Mesendoderm (in vitro differentiated cells): ENCODE measurements around the gene LY9.

Experiments used
- DNase-seq: peaks from one replicate; pipeline ENCODE4 v3.0.0; 2013
- H2AK5ac ChIP-seq: 2 replicates; pipeline ENCODE4 v1.6.1; 2013; ENCODE audit warnings: low read length, inconsistent platforms
- H2BK120ac ChIP-seq: 2 replicates; pipeline ENCODE4 v1.6.1; 2013; ENCODE audit warnings: low read depth, mild to moderate bottlenecking, low read length, moderate library complexity, mixed read lengths
- H2BK15ac ChIP-seq: replicated peaks from 2 replicates; pipeline ENCODE4 v1.6.1; 2013; ENCODE audit warnings: low read depth, mild to moderate bottlenecking, moderate library complexity
- H2BK5ac ChIP-seq: 2 replicates; pipeline ENCODE4 v1.6.1; 2013; ENCODE audit warnings: low read length, inconsistent platforms
- H3K18ac ChIP-seq: 2 replicates; pipeline ENCODE4 v1.6.1; 2013; ENCODE audit warnings: mild to moderate bottlenecking, low read length, mixed read lengths
- H3K23ac ChIP-seq: one replicate; pipeline ENCODE4 v1.6.1; 2013; ENCODE audit warnings: low read length
- H3K27ac ChIP-seq: 2 replicates; pipeline ENCODE4 v1.5.1; 2013; ENCODE audit warnings: low read depth, mild to moderate bottlenecking, inconsistent platforms, low read length, moderate library complexity
- H3K27me3 ChIP-seq: 2 replicates; pipeline ENCODE4 v1.6.1; 2013; ENCODE audit warnings: low read length, control low read depth, mild to moderate bottlenecking, inconsistent platforms; ENCODE audit not compliant: insufficient read depth, poor library complexity
- H3K36me3 ChIP-seq: 2 replicates; pipeline ENCODE4 v1.6.1; 2013; ENCODE audit warnings: low read length, inconsistent platforms; ENCODE audit not compliant: control insufficient read depth, insufficient read depth
- H3K4ac ChIP-seq: one replicate; pipeline ENCODE4 v1.6.1; 2013; ENCODE audit warnings: low read depth, mild to moderate bottlenecking, low read length, moderate library complexity
- H3K4me1 ChIP-seq: 2 replicates; pipeline ENCODE4 v1.6.1; 2013; ENCODE audit warnings: low read depth, low read length, inconsistent platforms; ENCODE audit not compliant: control insufficient read depth
- H3K4me2 ChIP-seq: 2 replicates; pipeline ENCODE4 v1.6.1; 2013; ENCODE audit warnings: low read length
- H3K4me3 ChIP-seq: 2 replicates; pipeline ENCODE4 v1.5.1; 2013; ENCODE audit warnings: mild to moderate bottlenecking, low read length
- H3K56ac ChIP-seq: one replicate; pipeline ENCODE4 v1.6.1; 2013; ENCODE audit warnings: low read length
- H3K79me1 ChIP-seq: 2 replicates; pipeline ENCODE4 v1.6.1; 2013; ENCODE audit warnings: low read length, inconsistent platforms
- H3K79me2 ChIP-seq: 2 replicates; pipeline ENCODE4 v1.6.1; 2013; ENCODE audit warnings: mild to moderate bottlenecking, low read length; ENCODE audit not compliant: control insufficient read depth, insufficient read depth
- H3K9ac ChIP-seq: 2 replicates; pipeline ENCODE4 v1.6.1; 2013; ENCODE audit warnings: low read length, inconsistent platforms
- H4K5ac ChIP-seq: one replicate; pipeline ENCODE4 v1.6.1; 2013; ENCODE audit warnings: low read length
- H4K8ac ChIP-seq: one replicate; pipeline ENCODE4 v1.6.1; 2013; ENCODE audit warnings: low read depth, mild to moderate bottlenecking, control low read depth, low read length, moderate library complexity
- WGBS: extraction: QIAGEN DNeasy Blood & Tissue Kit; methylation state at CpG from one replicate; pipeline ENCODE4 v1.1.7; 2013; ENCODE audit warnings: low lambda C conversion rate, missing lambda C conversion rate; ENCODE audit not compliant: insufficient coverage; ENCODE audit errors: extremely low coverage; 5-methylcytosine and 5-hydroxymethylcytosine counted together

LY9 gene

DNA sequence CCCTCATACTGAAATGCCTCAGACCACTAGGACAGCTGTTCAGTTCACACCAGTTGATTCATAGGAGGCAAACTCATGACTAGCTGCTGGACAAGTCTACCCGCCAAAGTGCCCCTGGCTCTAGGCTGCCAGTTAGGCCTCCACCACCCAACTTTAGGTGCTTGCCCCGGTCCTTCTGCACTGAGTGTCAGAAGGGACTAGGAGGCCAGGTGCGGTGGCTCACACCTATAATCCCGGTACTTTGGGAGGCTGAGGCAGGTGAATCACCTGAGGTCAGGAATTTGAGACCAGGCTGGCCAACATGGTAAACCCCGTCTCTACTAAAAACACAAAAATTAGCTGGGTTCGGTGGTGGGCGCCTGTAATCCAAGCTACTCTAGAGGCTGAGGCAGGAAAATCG lies 18.9 kb downstream of the LY9 start:
- WGBS = no CpG with 5 or more reads among the region's 8 CpGs
- no peak overlapping the region for H2BK5ac ChIP-seq
- peaks cover 4% of the 10 kb centered on the region for H3K4me1 ChIP-seq
- no peak overlapping the region for H3K56ac ChIP-seq
- no peaks in the 10 kb centered on the region for H3K27me3 ChIP-seq
- no peak overlapping the region for H3K4ac ChIP-seq
- H4K8ac ChIP-seq = no peak overlapping the region
- H2BK15ac ChIP-seq = no peak overlapping the region
- H3K79me1 ChIP-seq = no peaks in the 10 kb centered on the region
- H2BK120ac ChIP-seq = no peak overlapping the region
- no peak overlapping the region for H4K5ac ChIP-seq
- no peaks in the 10 kb centered on the region for H3K36me3 ChIP-seq
- H3K79me2 ChIP-seq = no peaks in the 10 kb centered on the region
- no peak overlapping the region for H3K4me3 ChIP-seq
- no peak overlapping the region for H3K4me2 ChIP-seq
- no peak overlapping the region for H3K23ac ChIP-seq
- H3K27ac ChIP-seq = no peak overlapping the region
- DNase-seq = no peak
- no peak overlapping the region for H3K9ac ChIP-seq
- no peak overlapping the region for H2AK5ac ChIP-seq
- no peak overlapping the region for H3K18ac ChIP-seq

GRCh38 chr1:160818207-160818937 lies 22.4 kb downstream of the LY9 start:
- Histone ChIP-seq H2BK5ac (no peak overlapping the region), H3K9ac (no peak overlapping the region), H3K79me2 (no peaks in the 10 kb centered on the region), H4K8ac (no peak overlapping the region), H3K36me3 (no peaks in the 10 kb centered on the region), H4K5ac (no peak overlapping the region), H3K23ac (no peak overlapping the region), H3K4me3 (no peak overlapping the region), H3K56ac (no peak overlapping the region), H3K27ac (no peak overlapping the region), H3K27me3 (no peaks in the 10 kb centered on the region), H3K4me1 (peaks cover 4% of the 10 kb centered on the region), H3K18ac (no peak overlapping the region), H3K4me2 (no peak overlapping the region), H3K79me1 (no peaks in the 10 kb centered on the region), H2BK120ac (no peak overlapping the region), H3K4ac (no peak overlapping the region), H2AK5ac (no peak overlapping the region), H2BK15ac (no peak overlapping the region)
- WGBS = no CpG with 5 or more reads among the region's 9 CpGs
- DNase-seq = no peak

GRCh38 chr1:160819186-160819585 lies 23.2 kb downstream of the LY9 start:
- no peak overlapping the region for H3K27ac ChIP-seq
- DNase-seq = no peak
- H3K4me2 ChIP-seq = no peak overlapping the region
- H3K4ac ChIP-seq = no peak overlapping the region
- no peak overlapping the region for H2BK120ac ChIP-seq
- no peaks in the 10 kb centered on the region for H3K79me2 ChIP-seq
- H3K56ac ChIP-seq = no peak overlapping the region
- no peak overlapping the region for H2BK15ac ChIP-seq
- H3K9ac ChIP-seq = no peak overlapping the region
- no peak overlapping the region for H2AK5ac ChIP-seq
- no peak overlapping the region for H3K23ac ChIP-seq
- no peak overlapping the region for H3K4me3 ChIP-seq
- H3K79me1 ChIP-seq = no peaks in the 10 kb centered on the region
- no CpG with 5 or more reads among the region's 3 CpGs for WGBS
- no peaks in the 10 kb centered on the region for H3K27me3 ChIP-seq
- peaks cover 4% of the 10 kb centered on the region for H3K4me1 ChIP-seq
- H3K36me3 ChIP-seq = no peaks in the 10 kb centered on the region
- H2BK5ac ChIP-seq = no peak overlapping the region
- H4K5ac ChIP-seq = no peak overlapping the region
- no peak overlapping the region for H3K18ac ChIP-seq
- no peak overlapping the region for H4K8ac ChIP-seq

GRCh38 chr1:160821627-160822026 lies 25.7 kb downstream of the LY9 start:
- H4K8ac ChIP-seq = no peak overlapping the region
- H3K4me2 ChIP-seq = no peak overlapping the region
- H3K56ac ChIP-seq = no peak overlapping the region
- no peak overlapping the region for H2AK5ac ChIP-seq
- no peak overlapping the region for H3K27ac ChIP-seq
- H3K9ac ChIP-seq = no peak overlapping the region
- H3K36me3 ChIP-seq = no peaks in the 10 kb centered on the region
- no peak overlapping the region for H4K5ac ChIP-seq
- H3K4me3 ChIP-seq = no peak overlapping the region
- no CpG with 5 or more reads among the region's 8 CpGs for WGBS
- no peak for DNase-seq
- H2BK120ac ChIP-seq = no peak overlapping the region
- H3K4ac ChIP-seq = no peak overlapping the region
- no peak overlapping the region for H2BK5ac ChIP-seq
- H3K18ac ChIP-seq = no peak overlapping the region
- H3K79me1 ChIP-seq = no peaks in the 10 kb centered on the region
- no peaks in the 10 kb centered on the region for H3K79me2 ChIP-seq
- no peaks in the 10 kb centered on the region for H3K27me3 ChIP-seq
- no peak overlapping the region for H3K23ac ChIP-seq
- peaks cover 4% of the 10 kb centered on the region for H3K4me1 ChIP-seq
- H2BK15ac ChIP-seq = no peak overlapping the region

DNA sequence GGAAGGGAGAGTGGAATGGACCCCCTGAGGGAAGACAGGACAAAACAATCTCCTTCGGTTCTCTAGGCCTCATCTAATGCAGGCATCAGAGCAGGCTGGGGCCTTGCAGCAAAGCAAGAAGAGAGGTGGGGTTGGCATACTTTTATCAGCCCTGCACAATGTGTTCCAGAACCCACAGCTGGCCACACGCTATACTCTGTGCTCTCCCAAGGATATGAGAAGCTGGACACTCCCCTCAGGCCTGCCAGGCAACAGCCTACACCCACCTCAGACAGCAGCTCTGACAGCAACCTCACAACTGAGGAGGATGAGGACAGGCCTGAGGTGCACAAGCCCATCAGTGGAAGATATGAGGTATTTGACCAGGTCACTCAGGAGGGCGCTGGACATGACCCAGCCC lies 27.3 kb downstream of the LY9 start:
- no peak overlapping the region for H2BK5ac ChIP-seq
- no peak overlapping the region for H2BK120ac ChIP-seq
- no peak overlapping the region for H4K5ac ChIP-seq
- H3K4me3 ChIP-seq = no peak overlapping the region
- H3K18ac ChIP-seq = no peak overlapping the region
- WGBS = no CpG with 5 or more reads among the region's 3 CpGs
- no peak overlapping the region for H3K9ac ChIP-seq
- no peak overlapping the region for H3K56ac ChIP-seq
- no peak for DNase-seq
- H3K4ac ChIP-seq = no peak overlapping the region
- no peak overlapping the region for H2AK5ac ChIP-seq
- H3K23ac ChIP-seq = no peak overlapping the region
- no peaks in the 10 kb centered on the region for H3K27me3 ChIP-seq
- H3K79me2 ChIP-seq = no peaks in the 10 kb centered on the region
- H3K27ac ChIP-seq = no peak overlapping the region
- peaks cover under 1% of the 10 kb centered on the region for H3K4me1 ChIP-seq
- H3K79me1 ChIP-seq = no peaks in the 10 kb centered on the region
- H2BK15ac ChIP-seq = no peak overlapping the region
- H3K36me3 ChIP-seq = no peaks in the 10 kb centered on the region
- no peak overlapping the region for H4K8ac ChIP-seq
- H3K4me2 ChIP-seq = no peak overlapping the region

- H4K5ac ChIP-seq = no peak overlapping the region
- no peak overlapping the region for H3K23ac ChIP-seq
- H3K79me1 ChIP-seq = no peaks in the 10 kb centered on the region
- no peak overlapping the region for H2BK120ac ChIP-seq
- no peaks in the 10 kb centered on the region for H3K4me1 ChIP-seq
- no peaks in the 10 kb centered on the region for H3K36me3 ChIP-seq
- no peak overlapping the region for H3K4ac ChIP-seq
- no peak overlapping the region for H3K27ac ChIP-seq
- no peak overlapping the region for H3K56ac ChIP-seq
- no peak overlapping the region for H2AK5ac ChIP-seq
- H3K9ac ChIP-seq = no peak overlapping the region
- H3K18ac ChIP-seq = no peak overlapping the region
- H4K8ac ChIP-seq = no peak overlapping the region
- no peak overlapping the region for H3K4me2 ChIP-seq
- no CpG with 5 or more reads among the region's 1 CpG for WGBS
- no peaks in the 10 kb centered on the region for H3K79me2 ChIP-seq
- no peak overlapping the region for H2BK5ac ChIP-seq
- DNase-seq = no peak
- H3K4me3 ChIP-seq = no peak overlapping the region
- no peak overlapping the region for H2BK15ac ChIP-seq
- H3K27me3 ChIP-seq = no peaks in the 10 kb centered on the region
Observed at GRCh38 chr1:160826546-160826945, 30.6 kb downstream of the LY9 start.
